Heart left ventricle (tissue), 16 donors: ENCODE results near the gene ALPL. TPM values are rescaled to one million over a fixed set of nuclear protein-coding genes. Genes with fewer than 3 reads are reported as not detected.
"Not testable (repeated sequence)": the region's sequence is repeated elsewhere in the genome, so short reads cannot be mapped to it uniquely, and the experiment has no call there.

Experiments
- ATAC-seq, 4 donors: fragments of 200-7000 bp; cut with Tn5 transposase; one replicate each; pipeline ENCODE4 v1.9.1; 2020 to 2022; ENCODE audit warnings: moderate library complexity in 4 of 4, mild to moderate bottlenecking in 3 of 4, moderate number of reproducible peaks in 1 of 4
- DNase-seq, 5 donors: peaks; one replicate each; pipeline ENCODE4 v3.0.0-alpha.2; 2020
- H3K27ac ChIP-seq, 12 donors: fragments of 200-600 bp; sonication (generic) in 4 of 12; one replicate each; pipeline versions ENCODE4 v1.5.0 to v1.8.0; 2016 to 2022; ENCODE audit warnings: mild to moderate bottlenecking in 2 of 12
- H3K27me3 ChIP-seq, 9 donors: fragments of 200-600 bp; sonication (generic) in 2 of 9; one replicate each; pipeline versions ENCODE4 v1.5.1 to v1.8.0; 2016 to 2022; ENCODE audit warnings: mild to moderate bottlenecking in 3 of 9
- H3K36me3 ChIP-seq, 9 donors: fragments of 200-600 bp; sonication (generic) in 2 of 9; one replicate each; pipeline versions ENCODE4 v1.5.0 to v1.8.0; 2018 to 2022; ENCODE audit warnings: mild to moderate bottlenecking in 2 of 9
- H3K4me1 ChIP-seq, 12 donors: fragments of 200-600 bp; sonication (generic) in 4 of 12; one replicate each; pipeline versions ENCODE4 v1.5.0 to v1.8.0; 2016 to 2022; ENCODE audit warnings: mild to moderate bottlenecking in 3 of 12
- H3K4me3 ChIP-seq, 12 donors: fragments of 200-600 bp; sonication (generic) in 4 of 12; one replicate each; pipeline versions ENCODE4 v1.5.0 to v1.8.0; 2017 to 2022; ENCODE audit warnings: mild to moderate bottlenecking in 9 of 12, moderate library complexity in 4 of 12
- H3K9me3 ChIP-seq, 12 donors: fragments of 200-600 bp; sonication (generic) in 4 of 12; one replicate each; pipeline versions ENCODE4 v1.5.0 to v1.8.0; 2016 to 2022; ENCODE audit warnings: mild to moderate bottlenecking in 1 of 12
- POLR2A ChIP-seq, 2 donors: fragments of 450-650 bp; IDR thresholded peaks; one replicate each; pipeline ENCODE4 v1.6.1; 2017; ENCODE audit warnings: antibody characterized with exemption in 2 of 2, mild to moderate bottlenecking in 2 of 2, moderate library complexity in 2 of 2
- whole genome bisulfite sequencing, 4 donors: extraction: QIAGEN DNeasy Blood & Tissue Kit in 2 of 4; methylation state at CpG; one replicate each; pipeline versions ENCODE4 v1.1.5 to v1.1.7; 2013 to 2018; 5-methylcytosine and 5-hydroxymethylcytosine counted together
- intact Hi-C, 10 donors: fragments of 100-400 bp; cut with DNase I; formaldehyde crosslinking; loops; one replicate each; pipeline versions ENCODE4 v1.11.1 to v1.14.2; 2022
- polyA plus RNA-seq, 2 donors: library from polyadenylated mRNA; stranded (reverse); fragments of 200-250 nt; gene quantifications; one replicate each; pipeline ENCODE4 v1.2.3, GENCODE V29; 2013
- total RNA-seq, 9 donors: library from RNA; depleted of rRNA in 2 of 9; stranded (reverse); fragments of >200 nt in 2 of 9; fragmentation: NEBNext Ultra II Directional in 3 of 9; extraction: Animal tissue kit (Norgen Biotek cat#: 25700) in 3 of 9; gene quantifications; one replicate each; pipeline versions ENCODE4 v1.1.0 to v1.2.4, GENCODE V29; 2016 to 2023
- TF ChIP-seq, protein P1 (sequence below), 12 donors: fragments of 200-600 bp; sonication (generic) in 4 of 12; IDR thresholded peaks; one replicate each; pipeline versions ENCODE4 v1.5.0 to v1.8.0; 2018 to 2022; ENCODE audit warnings: antibody characterized with exemption in 12 of 12, mild to moderate bottlenecking in 5 of 12
- donor health status: ischemic (EF 13 %, LVEDD 7.1; RV severe dilation, severe dysfunction).
- donor health status: healthy with polysubstance abuse.
- donor health status: DM: no; HTN: yes; CAD: no.
- donor health status: DM: no; HTN: no; CAD: no.
- donor health status: ischemic (EF 25% LVEDD 6.9; RV normal size, moderate dysfunction).
- donor health status: ischemic (EF 25% LVEDD 5.7; RV mildly dilated, moderate dysfunction).
- donor health status: healthy.
- donor health status: DM: yes; HTN: yes; CAD: no.
- donor health status: ischemic (EF 35%, LVEDD 5.7; RV mildly dilated, moderate dysfunction).
- donor health status: nonischemic (EF 11% LVEDD 7.7; RV severe dilation, severe dysfunction).
- donor health status: DM: yes; HTN: yes; CAD: no.
- donor health status: PGD.
- donor health status: ischemic (EF 29% LVEDD 5.4; RV normal size, mild dysfunction).
- donor health status: nonischemic (EF 23%, LVEDD 6.1; RV moderate dilation, normal function).

Gene ALPL
- total and polyA plus RNA-seq, 11 donors = 6.3 to 45.8 (median 12.3) TPM

DNA sequence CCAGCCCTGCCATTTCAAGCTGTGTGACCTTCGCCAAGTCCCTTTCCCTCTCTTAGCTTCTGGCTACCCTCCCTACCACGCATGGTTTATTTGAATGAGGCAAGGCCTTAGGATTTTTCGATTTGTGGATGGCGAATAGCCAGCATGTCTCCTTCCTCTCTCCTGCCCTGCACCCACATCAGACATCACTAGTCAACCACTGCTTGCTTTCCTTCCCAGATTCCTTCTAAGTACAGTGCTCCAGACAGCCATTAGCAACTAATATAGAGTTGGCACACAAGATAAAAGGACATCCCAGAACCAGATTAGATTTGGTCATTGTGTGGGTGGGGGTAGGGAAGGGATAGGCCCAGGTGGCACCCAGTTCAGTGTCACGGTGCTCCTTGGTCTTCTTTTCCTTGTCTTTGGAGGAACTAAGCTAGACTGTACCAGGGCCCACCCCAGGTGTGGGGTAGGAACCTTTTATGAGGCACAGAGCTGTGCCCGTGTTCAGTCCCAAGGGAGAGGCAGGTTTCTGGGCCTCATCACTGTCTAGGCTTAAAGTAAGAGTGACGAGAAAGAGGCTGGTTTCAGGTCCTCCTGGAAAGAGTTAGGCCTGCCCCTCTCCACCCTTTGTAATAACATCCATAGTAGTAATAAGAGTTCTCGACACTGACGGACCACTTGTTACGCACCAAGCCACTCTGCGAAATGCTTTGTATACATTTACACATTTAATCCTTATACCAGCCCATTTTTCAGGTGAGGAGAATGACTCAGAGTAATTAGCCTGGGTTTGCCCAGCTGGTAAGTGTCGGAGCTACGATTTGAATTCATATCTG, 8.6 kb downstream of the ALPL start:
- H3K9me3 ChIP-seq = no peaks in the 10 kb centered on the region
- no peak for TF ChIP-seq POLR2A (IDR thresholded peaks at IDR 0.05)
- TF ChIP-seq, protein P1, sequence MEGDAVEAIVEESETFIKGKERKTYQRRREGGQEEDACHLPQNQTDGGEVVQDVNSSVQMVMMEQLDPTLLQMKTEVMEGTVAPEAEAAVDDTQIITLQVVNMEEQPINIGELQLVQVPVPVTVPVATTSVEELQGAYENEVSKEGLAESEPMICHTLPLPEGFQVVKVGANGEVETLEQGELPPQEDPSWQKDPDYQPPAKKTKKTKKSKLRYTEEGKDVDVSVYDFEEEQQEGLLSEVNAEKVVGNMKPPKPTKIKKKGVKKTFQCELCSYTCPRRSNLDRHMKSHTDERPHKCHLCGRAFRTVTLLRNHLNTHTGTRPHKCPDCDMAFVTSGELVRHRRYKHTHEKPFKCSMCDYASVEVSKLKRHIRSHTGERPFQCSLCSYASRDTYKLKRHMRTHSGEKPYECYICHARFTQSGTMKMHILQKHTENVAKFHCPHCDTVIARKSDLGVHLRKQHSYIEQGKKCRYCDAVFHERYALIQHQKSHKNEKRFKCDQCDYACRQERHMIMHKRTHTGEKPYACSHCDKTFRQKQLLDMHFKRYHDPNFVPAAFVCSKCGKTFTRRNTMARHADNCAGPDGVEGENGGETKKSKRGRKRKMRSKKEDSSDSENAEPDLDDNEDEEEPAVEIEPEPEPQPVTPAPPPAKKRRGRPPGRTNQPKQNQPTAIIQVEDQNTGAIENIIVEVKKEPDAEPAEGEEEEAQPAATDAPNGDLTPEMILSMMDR (IDR thresholded peaks at IDR 0.05) = no peak
- no peaks in the 10 kb centered on the region for H3K4me1 ChIP-seq
- no peak for DNase-seq
- intact Hi-C loops = loop anchor here in 1 of 10 donors (10.0 kb wide), 1 partner anchor 137 kb away; no protein-coding TSS in a partner anchor
- H3K4me3 ChIP-seq = no peak overlapping the region
- ATAC-seq = no peak
- no peaks in the 10 kb centered on the region for H3K27me3 ChIP-seq
- H3K36me3 ChIP-seq = no peaks in the 10 kb centered on the region
- H3K27ac ChIP-seq = no peak overlapping the region
- WGBS, 4 donors = 79 to 88% (median 82%) methylated on average over 13 of the region's 13 CpGs

DNA sequence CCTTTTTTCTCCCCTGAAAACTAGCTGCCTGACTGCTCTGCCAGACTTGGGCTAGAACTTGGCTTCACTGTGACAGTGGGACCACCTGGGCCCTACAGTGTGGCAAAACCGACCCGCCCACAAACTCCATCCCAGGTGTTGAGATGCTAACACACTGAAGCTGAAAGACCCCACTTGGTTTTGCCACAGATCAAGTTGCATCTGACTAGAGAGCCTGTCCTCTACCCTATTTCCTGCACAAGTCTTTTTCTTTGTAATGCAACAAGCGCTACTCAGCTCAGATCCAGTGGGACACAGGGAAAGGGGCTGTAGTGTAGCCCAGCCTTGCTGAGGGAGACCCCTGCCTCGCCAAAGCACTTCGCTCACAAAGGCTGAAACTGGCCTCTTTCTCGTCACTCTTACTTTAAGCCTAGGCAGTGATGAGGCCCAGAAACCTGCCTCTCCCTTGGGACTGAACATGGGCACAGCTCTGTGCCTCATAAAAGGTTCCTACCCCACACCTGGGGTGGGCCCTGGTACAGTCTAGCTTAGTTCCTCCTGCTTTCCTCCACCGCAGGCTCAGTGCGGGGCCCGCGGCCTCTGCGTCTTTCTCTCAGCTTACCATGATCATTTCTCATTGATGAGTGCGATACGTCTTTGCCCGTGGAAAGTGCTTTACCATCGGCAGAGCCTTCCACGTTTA, 9.7 kb downstream of the ALPL start:
- WGBS, 4 donors = 91 to 92% (median 92%) methylated on average over 16 of the region's 16 CpGs
- H3K9me3 ChIP-seq = no peaks in the 10 kb centered on the region
- no peaks in the 10 kb centered on the region for H3K4me1 ChIP-seq
- ATAC-seq (no peak), DNase-seq (no peak)
- H3K27me3 ChIP-seq = no peaks in the 10 kb centered on the region
- no peak overlapping the region for H3K4me3 ChIP-seq
- TF ChIP-seq POLR2A (IDR thresholded peaks at IDR 0.05) = no peak
- intact Hi-C loops = loop anchor here in 1 of 10 donors (10.0 kb wide), 1 partner anchor 136 kb away; no protein-coding TSS in a partner anchor
- no peaks in the 10 kb centered on the region for H3K36me3 ChIP-seq
- H3K27ac ChIP-seq = no peak overlapping the region

DNA sequence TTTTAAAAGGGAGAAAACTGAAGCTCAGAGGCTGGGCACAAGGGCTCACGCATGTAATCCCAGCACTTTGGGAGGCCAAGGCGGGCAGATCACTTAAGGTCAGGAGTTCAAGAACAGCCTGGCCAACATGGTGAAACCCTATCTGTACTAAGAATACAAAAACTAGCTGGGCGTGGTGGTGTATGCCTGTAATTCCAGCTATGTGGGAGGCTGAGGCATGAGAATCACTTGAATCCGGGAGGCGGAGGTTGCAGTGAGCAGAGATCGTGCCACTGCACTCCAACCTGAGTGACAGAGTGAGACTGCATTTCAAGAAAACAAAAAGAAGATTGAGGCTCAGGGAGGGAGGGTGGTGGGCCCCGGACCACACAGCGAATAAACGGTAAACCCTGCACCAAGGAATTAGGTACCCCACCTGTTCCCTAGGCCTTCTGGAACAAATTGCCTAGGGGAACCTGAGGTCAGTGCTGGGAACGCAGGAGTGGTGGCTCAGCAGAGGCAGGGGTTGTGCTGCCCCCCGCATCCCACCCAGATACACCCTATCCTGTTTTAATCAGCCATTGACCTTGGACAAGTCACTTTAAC, 10.4 kb downstream of the ALPL start:
- intact Hi-C loops = loop anchor here in 1 of 10 donors (10.0 kb wide), 1 partner anchor 135 kb away; no protein-coding TSS in a partner anchor
- 92 to 95% (median 94%) methylated on average over 11 of the region's 11 CpGs for WGBS, 4 donors
- not testable (repeated sequence) for H3K27me3 ChIP-seq, H3K36me3 ChIP-seq, H3K9me3 ChIP-seq, H3K4me1 ChIP-seq, DNase-seq, ATAC-seq, H3K4me3 ChIP-seq, H3K27ac ChIP-seq

DNA sequence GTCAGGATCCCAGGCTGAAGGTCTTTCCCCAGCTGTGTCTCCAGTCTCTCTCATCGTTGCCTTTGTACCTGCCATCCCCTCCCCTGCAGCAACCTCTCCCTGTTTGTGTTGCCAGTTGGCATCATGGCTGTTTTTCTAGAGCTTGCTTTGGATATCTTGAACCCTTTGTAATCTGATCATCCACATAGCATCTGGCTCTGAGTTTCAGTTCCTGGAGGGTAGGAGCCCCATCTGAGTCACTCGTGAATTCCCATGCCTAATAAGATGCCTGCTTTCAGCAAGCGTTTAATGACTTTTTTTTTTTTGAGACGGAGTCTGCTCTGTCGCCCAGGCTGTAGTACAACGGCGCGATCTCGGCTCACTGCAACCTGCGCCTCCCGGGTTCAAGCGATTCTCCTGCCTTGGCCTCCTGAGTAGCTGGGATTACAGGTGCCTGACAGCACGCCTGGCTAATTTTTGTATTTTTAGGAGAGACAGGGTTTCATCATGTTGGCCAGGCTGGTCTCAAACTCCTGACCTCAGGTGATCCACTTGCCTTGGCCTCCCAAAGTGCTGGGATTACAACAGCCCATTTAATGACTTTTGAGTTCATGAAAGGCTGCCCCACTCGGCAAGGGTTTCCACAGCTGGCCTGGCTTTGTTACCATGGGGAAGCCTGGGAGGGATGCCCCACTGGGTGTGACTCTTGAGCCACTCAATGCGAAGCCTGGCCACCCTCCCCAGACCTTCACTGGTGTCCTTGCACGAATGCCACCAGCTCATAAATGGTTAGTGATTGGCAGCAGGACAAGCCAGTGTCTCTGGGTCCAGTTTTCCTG, 11.9 kb downstream of the ALPL start:
- WGBS, 4 donors = 81 to 85% (median 82%) methylated on average over 15 to 16 of the region's 16 CpGs
- H3K27me3 ChIP-seq = no peaks in the 10 kb centered on the region
- peaks cover 0 to 13% (median 7%) of the 10 kb centered on the region in 12 donors for H3K4me1 ChIP-seq
- TF ChIP-seq, protein P1 (IDR thresholded peaks at IDR 0.05) = no peak
- no peak for TF ChIP-seq POLR2A (IDR thresholded peaks at IDR 0.05)
- no peak overlapping the region for H3K4me3 ChIP-seq
- intact Hi-C loops = no loop called here
- H3K36me3 ChIP-seq = no peaks in the 10 kb centered on the region
- H3K9me3 ChIP-seq = no peaks in the 10 kb centered on the region
- no peak overlapping the region for H3K27ac ChIP-seq
- DNase-seq (peak in 1 of 5 donors; percentile 57), ATAC-seq (peak in 2 of 4 donors; percentile 45 to 46)
